ENCODE data around the gene ANAPC5.
"Not testable (repeated sequence)": the region's sequence is repeated elsewhere in the genome, so short reads cannot be mapped to it uniquely, and the experiment has no call there.

The ANAPC5 gene

GRCh38 chr12:121391619-121392324 lies 39.6 kb upstream of the ANAPC5 start:
- no peak for DNase-seq (ENCODE audit: low read depth)
- TF ChIP-seq CTCF (IDR thresholded peaks at IDR 0.05; ENCODE audit: control insufficient read depth, extremely low read depth, insufficient read depth), result no peak
- H3K4me3 ChIP-seq (ENCODE audit: low read depth, low read length), result no peak overlapping the region

GRCh38 chr12:121390856-121391255 lies 38.6 kb upstream of the ANAPC5 start:
- DNase-seq (ENCODE audit: low read depth), result no peak
- no peak for TF ChIP-seq CTCF (IDR thresholded peaks at IDR 0.05; ENCODE audit: control insufficient read depth, extremely low read depth, insufficient read depth)
- no peak overlapping the region for H3K4me3 ChIP-seq (ENCODE audit: low read depth, low read length)

GRCh38 chr12:121388421-121388981 lies 36.3 kb upstream of the ANAPC5 start:
- TF ChIP-seq CTCF (IDR thresholded peaks at IDR 0.05; ENCODE audit: control insufficient read depth, extremely low read depth, insufficient read depth), result no peak
- DNase-seq (ENCODE audit: low read depth), result no peak
- no peak overlapping the region for H3K4me3 ChIP-seq (ENCODE audit: low read depth, low read length)

GRCh38 chr12:121384891-121385290 lies 32.7 kb upstream of the ANAPC5 start:
- not testable (repeated sequence) for DNase-seq (ENCODE audit: low read depth); H3K4me3 ChIP-seq (ENCODE audit: low read depth, low read length)

GRCh38 chr12:121383601-121384021 lies 31.4 kb upstream of the ANAPC5 start:
- no peak for DNase-seq (ENCODE audit: low read depth)
- H3K4me3 ChIP-seq (ENCODE audit: low read depth, low read length), result no peak overlapping the region
- TF ChIP-seq CTCF (IDR thresholded peaks at IDR 0.05; ENCODE audit: control insufficient read depth, extremely low read depth, insufficient read depth), result no peak

- H3K4me3 ChIP-seq (ENCODE audit: low read depth, low read length), result no peak overlapping the region
- no peak for TF ChIP-seq CTCF (IDR thresholded peaks at IDR 0.05; ENCODE audit: control insufficient read depth, extremely low read depth, insufficient read depth)
- DNase-seq (ENCODE audit: low read depth), result no peak
These were observed 27.7 kb upstream of the ANAPC5 start for GRCh38 chr12:121379945-121380344.

- no peak for TF ChIP-seq CTCF (IDR thresholded peaks at IDR 0.05; ENCODE audit: control insufficient read depth, extremely low read depth, insufficient read depth)
- H3K4me3 ChIP-seq (ENCODE audit: low read depth, low read length), result no peak overlapping the region
These were observed 26.5 kb upstream of the ANAPC5 start for GRCh38 chr12:121378736-121379135.

More at GRCh38 chr12:121378736-121379135, 26.5 kb upstream of the ANAPC5 start:
- DNase-seq (ENCODE audit: low read depth), result no peak

All from LNCaP clone FGC (cell line).